ENCODE results near the gene TPX2.

DNA sequence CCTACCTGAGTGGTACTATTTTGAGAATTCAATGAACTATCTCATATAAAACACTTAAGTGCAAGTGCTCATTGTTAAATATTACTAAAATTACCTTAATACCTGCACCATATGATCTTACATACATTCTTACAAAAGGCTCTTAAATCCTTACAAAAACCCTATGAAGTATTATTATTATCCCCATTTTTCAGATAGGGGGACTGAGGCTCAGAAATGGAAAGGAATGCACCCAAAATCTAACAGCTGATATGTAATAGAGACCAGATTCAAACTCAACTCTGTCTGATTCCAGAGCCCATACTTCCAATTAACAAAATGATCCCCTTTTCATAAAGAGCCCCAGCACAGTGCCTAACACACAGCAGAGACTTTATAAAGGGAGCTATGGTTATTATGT, 33.9 kb upstream of the TPX2 start:
- TF ChIP-seq CEBPB (IDR thresholded peaks at IDR 0.05; ENCODE audit: low read depth, low read length) (no peak), GABPA (IDR thresholded peaks at IDR 0.05; ENCODE audit: borderline replicate concordance, insufficient read depth, low read length) (no peak), SIRT6 (IDR thresholded peaks at IDR 0.05; ENCODE audit: low read length) (no peak)
